Measurements from ENCODE around the gene SMU1. TPM values are rescaled to one million over a fixed set of nuclear protein-coding genes. Genes with fewer than 3 reads are reported as not detected.

The SMU1 gene
- total RNA-seq, 1 donor from 2014 or later = 25.4 TPM

- no peaks in the 10 kb centered on the region for H3K9me3 Mint-ChIP-seq
- H3K27ac Mint-ChIP-seq = peak overlapping the region; percentile 90
- DNase-seq (ENCODE audit: extremely low spot score, unreplicated experiment) = no peak
- H3K4me3 Mint-ChIP-seq = peak overlapping the region; percentile 50
- TF ChIP-seq CTCF (conservative IDR thresholded peaks at IDR 0.05) = no peak
- peaks cover 18% of the 10 kb centered on the region for H3K36me3 Mint-ChIP-seq
- H3K27me3 Mint-ChIP-seq = no peaks in the 10 kb centered on the region
- H3K4me1 Mint-ChIP-seq (ENCODE audit: unreplicated experiment) = peaks cover 4% of the 10 kb centered on the region
Measured at GRCh38 chr9:33120620-33121019, 44.1 kb upstream of the SMU1 start.

GRCh38 chr9:33117796-33118195 lies 41.3 kb upstream of the SMU1 start:
- H3K36me3 Mint-ChIP-seq = peaks cover 21% of the 10 kb centered on the region
- no peaks in the 10 kb centered on the region for H3K9me3 Mint-ChIP-seq
- no peak for DNase-seq (ENCODE audit: extremely low spot score, unreplicated experiment)
- peaks cover 9% of the 10 kb centered on the region for H3K4me1 Mint-ChIP-seq (ENCODE audit: unreplicated experiment)
- peak overlapping the region; percentile 89 for H3K27ac Mint-ChIP-seq
- no peak for TF ChIP-seq CTCF (conservative IDR thresholded peaks at IDR 0.05)
- peak overlapping the region; percentile 50 for H3K4me3 Mint-ChIP-seq
- no peaks in the 10 kb centered on the region for H3K27me3 Mint-ChIP-seq

GRCh38 chr9:33117306-33117705 lies 40.8 kb upstream of the SMU1 start:
- Mint-ChIP-seq H3K9me3 (no peaks in the 10 kb centered on the region), H3K4me1 (ENCODE audit: unreplicated experiment) (peaks cover 9% of the 10 kb centered on the region), H3K27me3 (no peaks in the 10 kb centered on the region), H3K36me3 (peaks cover 21% of the 10 kb centered on the region), H3K27ac (peak overlapping the region; percentile 89), H3K4me3 (peak overlapping the region; percentile 52)
- DNase-seq (ENCODE audit: extremely low spot score, unreplicated experiment) = no peak
- no peak for TF ChIP-seq CTCF (conservative IDR thresholded peaks at IDR 0.05)

GRCh38 chr9:33116860-33117259 lies 40.4 kb upstream of the SMU1 start:
- peaks cover 23% of the 10 kb centered on the region for H3K36me3 Mint-ChIP-seq
- no peak for TF ChIP-seq CTCF (conservative IDR thresholded peaks at IDR 0.05)
- peaks cover 9% of the 10 kb centered on the region for H3K4me1 Mint-ChIP-seq (ENCODE audit: unreplicated experiment)
- H3K9me3 Mint-ChIP-seq = no peaks in the 10 kb centered on the region
- H3K27ac Mint-ChIP-seq = peak overlapping the region; percentile 89
- H3K4me3 Mint-ChIP-seq = peak overlapping the region; percentile 52
- no peak for DNase-seq (ENCODE audit: extremely low spot score, unreplicated experiment)
- H3K27me3 Mint-ChIP-seq = no peaks in the 10 kb centered on the region

GRCh38 chr9:33114746-33115145 lies 38.3 kb upstream of the SMU1 start:
- Mint-ChIP-seq H3K4me1 (ENCODE audit: unreplicated experiment) (peaks cover 9% of the 10 kb centered on the region), H3K27ac (peak overlapping the region; percentile 53), H3K36me3 (peaks cover 20% of the 10 kb centered on the region), H3K27me3 (no peaks in the 10 kb centered on the region), H3K4me3 (no peak overlapping the region), H3K9me3 (no peaks in the 10 kb centered on the region)
- DNase-seq (ENCODE audit: extremely low spot score, unreplicated experiment) = no peak
- no peak for TF ChIP-seq CTCF (conservative IDR thresholded peaks at IDR 0.05)
